Stomach smooth muscle (tissue), 2 donors: ENCODE measurements around the gene DGKZ.

Source experiments
- H3K27ac ChIP-seq: one replicate; pipeline ENCODE4 v1.7.0; 2013; ENCODE audit warnings: mild to moderate bottlenecking, low read length, inconsistent platforms
- H3K27me3 ChIP-seq, 2 donors: one replicate each; pipeline ENCODE4 v1.7.0; 2013; ENCODE audit warnings: low read length in 2 of 2; ENCODE audit not compliant: insufficient read depth in 2 of 2, control insufficient read depth in 1 of 2
- H3K36me3 ChIP-seq, 2 donors: one replicate each; pipeline ENCODE4 v1.7.0; 2013; ENCODE audit warnings: low read length in 2 of 2; ENCODE audit not compliant: control insufficient read depth in 2 of 2, insufficient read depth in 2 of 2
- H3K4me1 ChIP-seq: one replicate; pipeline ENCODE4 v1.7.0; 2013; ENCODE audit warnings: low read length; ENCODE audit not compliant: control insufficient read depth, insufficient read depth
- H3K4me3 ChIP-seq, 2 donors: one replicate each; pipeline ENCODE4 v1.7.0; 2013; ENCODE audit warnings: low read length in 2 of 2
- H3K9ac ChIP-seq, 2 donors: one replicate each; pipeline ENCODE4 v1.7.0; 2013; ENCODE audit warnings: low read length in 2 of 2, mild to moderate bottlenecking in 1 of 2
- H3K9me3 ChIP-seq, 2 donors: one replicate each; pipeline ENCODE4 v1.7.0; 2013; ENCODE audit warnings: low read length in 2 of 2; ENCODE audit not compliant: control insufficient read depth in 2 of 2
- donor health status: healthy.
- donor health status: Pancreatic carcinoma.

Gene DGKZ

DNA sequence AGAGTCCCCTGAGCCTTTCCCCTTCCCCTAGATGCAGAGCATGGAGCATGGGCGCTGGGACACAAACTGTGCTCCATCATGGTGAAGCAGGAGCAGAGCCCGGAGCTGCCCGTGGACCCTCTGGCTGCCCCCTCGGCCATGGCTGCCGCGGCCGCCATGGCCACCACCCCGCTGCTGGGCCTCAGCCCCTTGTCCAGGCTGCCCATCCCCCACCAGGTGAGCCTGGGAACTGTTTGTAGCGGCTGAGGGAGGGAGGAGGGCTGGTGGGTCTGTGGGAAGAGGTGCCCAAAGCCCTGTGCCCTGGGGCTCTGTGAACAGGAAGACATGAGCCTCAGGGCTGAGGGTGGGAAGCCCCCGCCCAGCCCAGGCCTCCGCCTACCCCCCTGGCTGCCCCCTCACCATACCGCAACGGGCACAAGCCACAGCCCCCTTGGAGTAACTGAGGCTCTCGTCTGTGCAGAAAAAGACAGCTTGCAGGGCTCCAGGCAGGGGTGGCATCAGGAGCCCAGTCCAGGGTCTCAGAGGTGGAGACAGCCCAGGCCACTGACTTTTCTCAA, 39.4 kb upstream of the DGKZ start:
- Histone ChIP-seq H3K9ac (no peak overlapping the region), H3K4me1 (peaks cover 4% of the 10 kb centered on the region), H3K4me3 (no peak overlapping the region), H3K9me3 (no peaks in the 10 kb centered on the region), H3K36me3 (no peaks in the 10 kb centered on the region), H3K27me3 (no peaks in the 10 kb centered on the region), H3K27ac (no peak overlapping the region)

DNA sequence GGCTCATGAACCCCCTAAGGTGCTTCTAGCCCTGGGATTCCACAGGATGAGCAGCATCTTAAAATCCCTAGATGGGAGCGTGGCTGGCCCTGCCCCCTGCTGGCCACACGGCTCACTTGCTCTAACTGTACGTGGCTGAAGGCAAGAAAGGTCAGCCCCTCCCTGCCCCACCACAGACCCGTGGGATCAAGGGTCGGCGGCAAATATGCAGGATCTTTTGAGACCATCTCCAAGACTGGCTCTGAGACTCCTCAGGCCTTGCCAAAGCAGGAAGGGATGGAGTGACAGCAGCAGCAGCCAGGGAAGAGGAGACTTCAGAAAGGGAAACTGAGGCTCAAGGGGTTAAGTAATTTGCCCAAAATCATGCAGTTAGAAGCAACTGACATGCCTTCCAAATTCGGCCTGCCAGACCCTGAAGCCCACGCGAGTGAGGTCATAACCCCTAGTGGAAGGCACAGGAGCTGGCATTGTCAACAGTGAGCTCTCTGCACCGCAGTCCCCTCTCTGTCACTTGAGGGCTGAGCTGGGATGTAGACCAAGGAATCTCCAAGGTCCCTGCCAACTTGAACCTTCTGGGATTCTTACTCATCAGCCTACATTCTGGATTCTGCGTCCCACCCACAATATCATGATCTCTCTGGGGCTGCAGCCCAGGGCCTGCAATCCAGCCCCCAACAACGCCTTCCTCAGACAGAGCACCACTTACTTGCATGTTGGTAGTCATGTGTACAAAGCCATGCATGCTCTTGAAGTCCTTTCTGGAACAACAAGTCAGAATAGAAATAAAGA, 38.4 kb upstream of the DGKZ start:
- H3K4me1 ChIP-seq = peaks cover 4% of the 10 kb centered on the region
- H3K9ac ChIP-seq = no peak overlapping the region
- no peaks in the 10 kb centered on the region for H3K36me3 ChIP-seq
- H3K4me3 ChIP-seq = no peak overlapping the region
- no peak overlapping the region for H3K27ac ChIP-seq
- H3K9me3 ChIP-seq = no peaks in the 10 kb centered on the region
- no peaks in the 10 kb centered on the region for H3K27me3 ChIP-seq

- Histone ChIP-seq H3K36me3 (no peaks in the 10 kb centered on the region), H3K27ac (no peak overlapping the region), H3K9ac (no peak overlapping the region), H3K27me3 (no peaks in the 10 kb centered on the region), H3K9me3 (no peaks in the 10 kb centered on the region), H3K4me3 (no peak overlapping the region), H3K4me1 (peaks cover 4% of the 10 kb centered on the region)
Measured at GRCh38 chr11:46309814-46310259, 37.4 kb upstream of the DGKZ start.

- H3K36me3 ChIP-seq = no peaks in the 10 kb centered on the region
Measured at GRCh38 chr11:46315033-46315738, 32.1 kb upstream of the DGKZ start.

GRCh38 chr11:46315783-46316563, 31.3 kb upstream of the DGKZ start:
- no peaks in the 10 kb centered on the region for H3K4me1 ChIP-seq
- H3K27me3 ChIP-seq = no peaks in the 10 kb centered on the region
- no peaks in the 10 kb centered on the region for H3K9me3 ChIP-seq
- H3K36me3 ChIP-seq = no peaks in the 10 kb centered on the region
- no peak overlapping the region for H3K9ac ChIP-seq
- no peak overlapping the region for H3K27ac ChIP-seq
- H3K4me3 ChIP-seq = no peak overlapping the region

More at GRCh38 chr11:46315033-46315738, 32.1 kb upstream of the DGKZ start:
- H3K9ac ChIP-seq = no peak overlapping the region
- H3K27ac ChIP-seq = no peak overlapping the region
- no peaks in the 10 kb centered on the region for H3K4me1 ChIP-seq
- no peaks in the 10 kb centered on the region for H3K9me3 ChIP-seq
- no peak overlapping the region for H3K4me3 ChIP-seq
- H3K27me3 ChIP-seq = no peaks in the 10 kb centered on the region

DNA sequence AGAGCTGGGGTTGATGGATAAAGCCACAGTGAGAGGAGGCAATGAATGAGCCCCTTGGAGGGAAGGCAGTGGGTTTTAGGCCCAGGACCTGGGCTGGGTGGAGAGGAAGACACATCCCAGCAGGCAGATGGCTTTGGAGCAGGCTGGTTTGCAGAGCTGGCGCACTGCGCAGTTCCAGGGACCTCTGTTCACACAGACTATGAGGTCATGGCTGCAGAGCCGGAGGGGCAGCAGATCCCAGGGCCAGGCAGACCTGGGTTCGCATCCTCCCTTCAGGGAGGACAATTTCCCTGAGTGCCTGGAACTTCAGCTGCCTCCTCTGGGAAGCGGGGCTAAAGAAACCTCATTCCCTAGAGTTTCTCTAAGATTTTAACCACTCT, 28.2 kb upstream of the DGKZ start:
- H3K4me1 ChIP-seq = no peaks in the 10 kb centered on the region
- no peak overlapping the region for H3K4me3 ChIP-seq
- no peak overlapping the region for H3K27ac ChIP-seq
- no peaks in the 10 kb centered on the region for H3K27me3 ChIP-seq
- no peaks in the 10 kb centered on the region for H3K9me3 ChIP-seq
- no peaks in the 10 kb centered on the region for H3K36me3 ChIP-seq
- H3K9ac ChIP-seq = no peak overlapping the region

DNA sequence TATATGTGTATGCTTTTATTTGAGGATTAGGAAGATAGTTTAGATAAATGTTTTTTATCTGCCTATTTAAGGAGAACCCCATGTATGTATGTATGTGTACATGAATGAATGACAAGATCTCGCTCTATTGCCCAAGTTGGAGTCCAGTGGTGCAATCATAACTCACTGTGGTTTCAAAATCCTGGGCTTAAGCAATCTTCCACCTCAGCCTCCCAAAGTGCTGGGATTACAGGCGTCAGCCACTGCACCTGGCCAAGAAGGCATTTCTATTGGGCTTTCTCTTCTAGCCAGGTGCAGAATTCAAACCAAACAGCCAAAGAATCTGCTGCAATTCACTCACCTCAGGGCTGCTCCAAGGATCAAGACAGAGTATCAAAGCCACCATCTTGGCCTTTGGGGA, 25.5 kb upstream of the DGKZ start:
- Histone ChIP-seq H3K36me3 (no peaks in the 10 kb centered on the region), H3K9me3 (no peaks in the 10 kb centered on the region), H3K27ac (no peak overlapping the region), H3K27me3 (no peaks in the 10 kb centered on the region), H3K9ac (no peak overlapping the region), H3K4me3 (no peak overlapping the region), H3K4me1 (no peaks in the 10 kb centered on the region)

DNA sequence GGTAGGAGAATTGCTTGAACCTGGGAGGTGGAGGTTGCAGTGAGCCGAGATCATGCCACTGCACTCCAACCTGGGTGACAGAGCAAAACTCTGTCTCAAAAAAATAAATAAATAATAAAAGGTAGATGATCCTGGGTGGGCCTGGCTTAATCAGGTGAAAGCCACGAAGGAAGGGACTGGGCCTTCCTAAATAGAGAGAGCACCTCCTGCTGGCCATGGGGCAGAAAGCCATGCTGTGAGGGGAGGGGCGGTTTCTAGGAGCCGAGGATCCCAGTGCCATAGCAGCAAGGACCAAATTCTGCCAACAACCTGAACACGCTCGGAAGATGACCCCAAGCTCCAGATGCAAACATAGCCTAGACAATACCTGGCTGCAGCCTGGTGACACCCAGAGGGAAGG, 24.5 kb upstream of the DGKZ start:
- H3K4me1 ChIP-seq = no peaks in the 10 kb centered on the region
- no peak overlapping the region for H3K4me3 ChIP-seq
- H3K9ac ChIP-seq = no peak overlapping the region
- H3K27ac ChIP-seq = no peak overlapping the region
- no peaks in the 10 kb centered on the region for H3K9me3 ChIP-seq
- no peaks in the 10 kb centered on the region for H3K36me3 ChIP-seq
- H3K27me3 ChIP-seq = no peaks in the 10 kb centered on the region

GRCh38 chr11:46326813-46327416, 20.3 kb upstream of the DGKZ start:
- no peaks in the 10 kb centered on the region for H3K4me1 ChIP-seq
- H3K27ac ChIP-seq = no peak overlapping the region
- H3K4me3 ChIP-seq = no peak overlapping the region
- peaks cover 10 to 20% of the 10 kb centered on the region in 2 donors for H3K27me3 ChIP-seq
- no peaks in the 10 kb centered on the region for H3K36me3 ChIP-seq
- H3K9ac ChIP-seq = no peak overlapping the region
- H3K9me3 ChIP-seq = no peaks in the 10 kb centered on the region

DNA sequence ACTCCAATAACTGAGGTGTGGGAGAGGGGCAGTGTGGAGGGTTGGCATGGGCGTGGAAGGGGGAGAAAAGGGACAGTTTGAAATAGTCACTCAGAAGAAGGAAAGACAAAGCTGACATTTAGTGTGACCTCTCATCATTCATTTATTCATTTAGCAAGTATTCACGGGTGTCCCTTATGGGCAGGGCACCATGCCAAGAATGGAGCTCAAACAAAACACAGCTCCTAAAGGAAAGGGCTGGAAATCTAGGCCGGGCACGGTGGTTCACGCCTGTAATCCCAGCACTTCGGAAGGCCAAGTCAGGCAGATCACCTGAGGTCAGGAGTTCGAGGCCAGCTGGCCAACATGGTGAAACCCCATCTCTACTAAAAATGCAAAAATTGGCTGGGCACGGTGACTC, 19.4 kb upstream of the DGKZ start:
- Histone ChIP-seq H3K27me3 (peaks cover 19 to 28% of the 10 kb centered on the region in 2 donors), H3K9me3 (no peaks in the 10 kb centered on the region), H3K4me3 (no peak overlapping the region)

More for the DNA sequence above, 19.4 kb upstream of the DGKZ start:
- no peak overlapping the region for H3K9ac ChIP-seq
- H3K36me3 ChIP-seq = no peaks in the 10 kb centered on the region
- H3K4me1 ChIP-seq = peaks cover 6% of the 10 kb centered on the region
- no peak overlapping the region for H3K27ac ChIP-seq
